C4-2B (cell line): ENCODE data around the gene ADAMTSL4.

Source experiments
- H3K27ac ChIP-seq: fragments of 450-650 bp; 2 replicates; pipeline ENCODE4 v1.5.1; 2017
- CTCF ChIP-seq: fragments of 450-650 bp; conservative IDR thresholded peaks from 2 replicates; pipeline ENCODE4 v1.5.1; 2017; ENCODE audit warnings: mild to moderate bottlenecking
- ZFX ChIP-seq: fragments of 450-650 bp; IDR thresholded peaks from 2 replicates; pipeline ENCODE4 v1.6.1; 2017

ADAMTSL4 gene

GRCh38 chr1:150546294-150546937 is 2.8 kb upstream of the ADAMTSL4 start:
- TF ChIP-seq CTCF (no peak), ZFX (no peak)
- H3K27ac ChIP-seq, result no peak overlapping the region

GRCh38 chr1:150548324-150548631 is 930 bp upstream of the ADAMTSL4 start:
- no peak for TF ChIP-seq ZFX
- no peak for TF ChIP-seq CTCF

GRCh38 chr1:150549496-150550221 is 451 bp downstream of the ADAMTSL4 start:
- H3K27ac ChIP-seq, result peak overlapping the region; percentile 72
- TF ChIP-seq ZFX, result no peak
- no peak for TF ChIP-seq CTCF

More at GRCh38 chr1:150548324-150548631, 930 bp upstream of the ADAMTSL4 start:
- H3K27ac ChIP-seq, result peak overlapping the region; percentile 72

GRCh38 chr1:150550222-150551050 is 1.2 kb downstream of the ADAMTSL4 start:
- no peak overlapping the region for H3K27ac ChIP-seq
- TF ChIP-seq CTCF, result no peak
- TF ChIP-seq ZFX, result no peak

GRCh38 chr1:150551051-150551783 is 2.0 kb downstream of the ADAMTSL4 start:
- TF ChIP-seq ZFX, result no peak
- TF ChIP-seq CTCF, result no peak
- H3K27ac ChIP-seq, result no peak overlapping the region

GRCh38 chr1:150551784-150552127 is 2.5 kb downstream of the ADAMTSL4 start:
- H3K27ac ChIP-seq, result no peak overlapping the region
- no peak for TF ChIP-seq CTCF
- TF ChIP-seq ZFX, result no peak
